H1 (cell line): ENCODE data around the gene CD4. TPM values are rescaled to one million over a fixed set of nuclear protein-coding genes. Genes with fewer than 3 reads are reported as not detected.

ENCODE experiments used
- CTCF ChIA-PET: fragments of 300-600 bp; sonication (Branson Sonifier 250); formaldehyde crosslinking; loops from one replicate; lab custom pipeline; 2021; ENCODE audit not compliant: partially characterized antibody; lab: Charles Lee
- POLR2A ChIA-PET: fragments of 300-600 bp; sonication (Branson Sonifier 250); formaldehyde crosslinking; loops from one replicate; lab custom pipeline; 2021; ENCODE audit warnings: inconsistent platforms; ENCODE audit not compliant: partially characterized antibody; lab: Charles Lee
- DNase-seq, 2 experiments: peaks; one replicate each; pipeline versions ENCODE4 v3.0.0 to v3.0.0-alpha.2; 2010 to 2022; ENCODE audit warnings: low spot score in 2 of 2, low read depth in 1 of 2, mixed read lengths in 1 of 2
- FAIRE-seq: peaks from 2 replicates; lab custom pipeline; 2011; peaks lifted over from hg19 to GRCh38; lab: Jason Lieb, UNC
- H2AFZ ChIP-seq: 2 replicates; pipeline ENCODE4 v1.8.1; 2012; ENCODE audit warnings: low read length, inconsistent platforms
- H2AK5ac ChIP-seq: 2 replicates; pipeline ENCODE4 v1.6.1; 2013; ENCODE audit warnings: low read depth, low read length
- H2BK120ac ChIP-seq: replicated peaks from 2 replicates; pipeline ENCODE3; 2013; ENCODE audit warnings: low read depth, low read length, inconsistent platforms
- H2BK12ac ChIP-seq: 2 replicates; pipeline ENCODE4 v1.6.1; 2013; ENCODE audit warnings: low read depth, low read length
- H2BK15ac ChIP-seq: 2 replicates; pipeline ENCODE4 v1.6.1; 2013; ENCODE audit warnings: low read length
- H2BK20ac ChIP-seq: 2 replicates; pipeline ENCODE4 v1.6.1; 2013; ENCODE audit warnings: low read length
- H2BK5ac ChIP-seq: 2 replicates; pipeline ENCODE4 v1.6.1; 2013; ENCODE audit warnings: low read depth, low read length
- H3K14ac ChIP-seq: 2 replicates; pipeline ENCODE4 v1.6.1; 2013; ENCODE audit warnings: inconsistent platforms; ENCODE audit not compliant: insufficient read length
- H3K18ac ChIP-seq: 2 replicates; pipeline ENCODE4 v1.6.1; 2013; ENCODE audit warnings: low read length; ENCODE audit errors: extremely low read depth
- H3K23ac ChIP-seq: 2 replicates; pipeline ENCODE4 v1.6.1; 2013; ENCODE audit warnings: inconsistent platforms; ENCODE audit not compliant: insufficient read length
- H3K23me2 ChIP-seq: 2 replicates; pipeline ENCODE4 v1.6.1; 2013; ENCODE audit warnings: low read depth, low read length
- H3K27ac ChIP-seq: 2 replicates; pipeline ENCODE4 v1.6.1; 2011; ENCODE audit warnings: low read depth, low read length, inconsistent platforms
- H3K27me3 ChIP-seq, 4 experiments: replicated peaks in 1 of 4; 1 replicate in 1 of 4; 2 replicates in 3 of 4; pipeline versions ENCODE4 v1.6.1 to v1.8.1; 2011 to 2013; ENCODE audit warnings: low read length in 3 of 4, mild to moderate bottlenecking in 3 of 4, inconsistent platforms in 2 of 4, mixed read lengths in 2 of 4, moderate library complexity in 1 of 4; ENCODE audit not compliant: control insufficient read depth in 3 of 4, insufficient read depth in 3 of 4; ENCODE audit errors: extremely low read depth in 1 of 4
- H3K36me3 ChIP-seq, 4 experiments: 2 replicates each; pipeline versions ENCODE4 v1.6.1 to v1.8.1; 2011 to 2013; ENCODE audit warnings: mild to moderate bottlenecking in 4 of 4, low read length in 3 of 4, moderate library complexity in 2 of 4, control low read depth in 1 of 4, inconsistent platforms in 1 of 4; ENCODE audit not compliant: insufficient read depth in 4 of 4, control insufficient read depth in 2 of 4
- H3K4ac ChIP-seq: replicated peaks from 2 replicates; pipeline ENCODE3; 2013; ENCODE audit warnings: low read length, low read depth, mixed read lengths, inconsistent platforms; ENCODE audit not compliant: insufficient read length
- H3K4me1 ChIP-seq, 4 experiments: replicated peaks in 1 of 4; 1 replicate in 1 of 4; 2 replicates in 3 of 4; pipeline versions ENCODE4 v1.6.1 to v1.8.1; 2011 to 2013; ENCODE audit warnings: low read length in 3 of 4, inconsistent platforms in 2 of 4, mixed read lengths in 1 of 4; ENCODE audit not compliant: insufficient read depth in 4 of 4, control insufficient read depth in 3 of 4
- H3K4me2 ChIP-seq, 2 experiments: 2 replicates each; pipeline versions ENCODE4 v1.6.1 to v1.8.1; 2011 to 2013; ENCODE audit warnings: low read depth in 2 of 2, low read length in 2 of 2, control low read depth in 1 of 2, inconsistent platforms in 1 of 2, mild to moderate bottlenecking in 1 of 2; ENCODE audit not compliant: insufficient read depth in 1 of 2
- H3K4me3 ChIP-seq, 4 experiments: fragments of 200-600, 300-600 bp in 1 of 4; sonication (generic), shearing (Covaris generic), sonication (Bioruptor Twin) in 1 of 4; 2 replicates each; pipeline versions ENCODE4 v1.5.1 to v1.8.1; 2011 to 2016; ENCODE audit warnings: low read length in 4 of 4, low read depth in 3 of 4, control low read depth in 2 of 4, inconsistent platforms in 2 of 4, mild to moderate bottlenecking in 2 of 4, mixed read lengths in 1 of 4, moderate library complexity in 1 of 4; ENCODE audit not compliant: insufficient read depth in 2 of 4; ENCODE audit errors: extremely low read depth in 1 of 4
- H3K56ac ChIP-seq: replicated peaks from 2 replicates; pipeline ENCODE3; 2013; ENCODE audit warnings: low read depth, mild to moderate bottlenecking, mixed read lengths, low read length, inconsistent platforms; ENCODE audit not compliant: insufficient read length
- H3K79me1 ChIP-seq: 2 replicates; pipeline ENCODE4 v1.6.1; 2013; ENCODE audit warnings: low read depth, low read length, control low read depth
- H3K79me2 ChIP-seq, 2 experiments: 2 replicates each; pipeline versions ENCODE4 v1.6.1 to v1.8.1; 2012 to 2013; ENCODE audit warnings: low read length in 2 of 2, mild to moderate bottlenecking in 2 of 2, inconsistent platforms in 1 of 2; ENCODE audit not compliant: insufficient read depth in 2 of 2, control insufficient read depth in 1 of 2
- H3K9ac ChIP-seq, 4 experiments: replicated peaks in 1 of 4; 1 replicate in 1 of 4; 2 replicates in 3 of 4; pipeline versions ENCODE4 v1.6.1 to v1.8.1; 2011 to 2013; ENCODE audit warnings: low read depth in 3 of 4, low read length in 3 of 4, control low read depth in 2 of 4, mild to moderate bottlenecking in 2 of 4, moderate library complexity in 2 of 4, inconsistent platforms in 1 of 4; ENCODE audit errors: extremely low read depth in 1 of 4
- H3K9me3 ChIP-seq, 2 experiments: 2 replicates each; pipeline versions ENCODE4 v1.6.1 to v1.8.1; 2012 to 2013; ENCODE audit warnings: mild to moderate bottlenecking in 2 of 2, moderate library complexity in 2 of 2, control low read depth in 1 of 2, inconsistent platforms in 1 of 2, low read depth in 1 of 2, low read length in 1 of 2, mixed read lengths in 1 of 2; ENCODE audit not compliant: insufficient read depth in 2 of 2
- H4K20me1 ChIP-seq, 2 experiments: replicated peaks in 1 of 2; 2 replicates each; pipeline versions ENCODE3 to v1.8.1; 2011 to 2013; ENCODE audit warnings: inconsistent platforms in 2 of 2, low read length in 2 of 2, mild to moderate bottlenecking in 1 of 2; ENCODE audit not compliant: insufficient read depth in 2 of 2, control insufficient read depth in 1 of 2
- H4K5ac ChIP-seq: 2 replicates; pipeline ENCODE4 v1.6.1; 2013; ENCODE audit warnings: low read length, low read depth, mixed read lengths, inconsistent platforms; ENCODE audit not compliant: insufficient read length
- H4K8ac ChIP-seq: 2 replicates; pipeline ENCODE4 v1.8.0; 2013; ENCODE audit warnings: mild to moderate bottlenecking, moderate library complexity, low read length, inconsistent platforms; ENCODE audit not compliant: insufficient read depth; ENCODE audit errors: extremely low read depth
- H4K91ac ChIP-seq: replicated peaks from 2 replicates; pipeline ENCODE3; 2013; ENCODE audit warnings: low read length, mixed read lengths, inconsistent platforms; ENCODE audit not compliant: insufficient read length
- GABPA ChIP-seq: IDR thresholded peaks from 2 replicates; pipeline ENCODE4 v1.6.1; 2011; ENCODE audit warnings: mild to moderate bottlenecking, low read length, moderate library complexity, borderline replicate concordance; ENCODE audit not compliant: insufficient read depth
- RBBP5 ChIP-seq: IDR thresholded peaks from 2 replicates; pipeline ENCODE4 v1.7.1; 2012; ENCODE audit warnings: low read depth, mild to moderate bottlenecking, inconsistent platforms, low read length, moderate library complexity, borderline replicate concordance
- SIN3A ChIP-seq, 2 experiments: IDR thresholded peaks in 1 of 2; conservative IDR thresholded peaks in 1 of 2; 2 replicates each; pipeline ENCODE4 v1.6.1; 2011 to 2012; ENCODE audit warnings: low read length in 2 of 2, improper control_type of control experiment in 1 of 2, low read depth in 1 of 2, mild to moderate bottlenecking in 1 of 2
- TAF1 ChIP-seq: IDR thresholded peaks from 2 replicates; pipeline ENCODE4 v1.6.1; 2011; ENCODE audit warnings: mild to moderate bottlenecking, low read depth, low read length
- TBP ChIP-seq: IDR thresholded peaks from 2 replicates; pipeline ENCODE4 v1.6.1; 2011; ENCODE audit warnings: low read depth, low read length, improper control_type of control experiment
- YY1 ChIP-seq: IDR thresholded peaks from 2 replicates; pipeline ENCODE4 v1.6.1; 2011; ENCODE audit warnings: low read depth, mild to moderate bottlenecking, low read length
- WGBS, 2 experiments: shearing (Covaris generic) in 1 of 2; methylation state at CpG; one replicate each; pipeline versions ENCODE4 v1.1.6 to v1.1.7; 2013 to 2015; ENCODE audit warnings: low lambda C conversion rate in 2 of 2, mixed read lengths in 2 of 2, inconsistent platforms in 1 of 2, low coverage in 1 of 2, missing lambda C conversion rate in 1 of 2; ENCODE audit not compliant: insufficient replicate concordance in 2 of 2, insufficient coverage in 1 of 2, insufficient read length in 1 of 2; ENCODE audit errors: extremely low coverage in 1 of 2, missing lambda C conversion rate in 1 of 2; 5-methylcytosine and 5-hydroxymethylcytosine counted together
- polyA plus RNA-seq, 7 experiments: library from polyadenylated mRNA; depleted of rRNA in 3 of 7; stranded (reverse) in 5 of 7; unstranded in 2 of 7; fragments of >200 nt in 5 of 7; fragments of 200-250 nt in 2 of 7; gene quantifications; 1 replicate in 5 of 7; 2 replicates in 1 of 7; 4 replicates in 1 of 7; pipeline versions ENCODE4 v1.2.1 to v1.2.3, GENCODE V29; 2011 to 2013; ENCODE audit warnings: missing spikeins in 2 of 7, mixed read lengths in 2 of 7
- total RNA-seq: library from RNA; stranded (reverse); fragmentation: NEBNext Ultra II Directional; extraction: Animal tissue kit (Norgen Biotek cat#: 25700); gene quantifications from 2 replicates; pipeline ENCODE4 v1.2.1, GENCODE V29; 2021
- TF ChIP-seq, protein P1 (sequence below), 3 experiments: IDR thresholded peaks; 1 replicate in 2 of 3; 2 replicates in 1 of 3; pipeline versions ENCODE4 v1.5.1 to v1.6.1; 2011; ENCODE audit warnings: low read length in 3 of 3, mild to moderate bottlenecking in 3 of 3, inconsistent platforms in 2 of 3, low read depth in 1 of 3, moderate library complexity in 1 of 3; ENCODE audit not compliant: insufficient read depth in 1 of 3; ENCODE audit errors: control extremely low read depth in 1 of 3

Gene CD4
- total and polyA plus RNA-seq, 2 of the 8 experiments (the other 6 are each of a cell fraction or from before 2014, with no cell fraction given) = 3.4 to 5.1 TPM

DNA sequence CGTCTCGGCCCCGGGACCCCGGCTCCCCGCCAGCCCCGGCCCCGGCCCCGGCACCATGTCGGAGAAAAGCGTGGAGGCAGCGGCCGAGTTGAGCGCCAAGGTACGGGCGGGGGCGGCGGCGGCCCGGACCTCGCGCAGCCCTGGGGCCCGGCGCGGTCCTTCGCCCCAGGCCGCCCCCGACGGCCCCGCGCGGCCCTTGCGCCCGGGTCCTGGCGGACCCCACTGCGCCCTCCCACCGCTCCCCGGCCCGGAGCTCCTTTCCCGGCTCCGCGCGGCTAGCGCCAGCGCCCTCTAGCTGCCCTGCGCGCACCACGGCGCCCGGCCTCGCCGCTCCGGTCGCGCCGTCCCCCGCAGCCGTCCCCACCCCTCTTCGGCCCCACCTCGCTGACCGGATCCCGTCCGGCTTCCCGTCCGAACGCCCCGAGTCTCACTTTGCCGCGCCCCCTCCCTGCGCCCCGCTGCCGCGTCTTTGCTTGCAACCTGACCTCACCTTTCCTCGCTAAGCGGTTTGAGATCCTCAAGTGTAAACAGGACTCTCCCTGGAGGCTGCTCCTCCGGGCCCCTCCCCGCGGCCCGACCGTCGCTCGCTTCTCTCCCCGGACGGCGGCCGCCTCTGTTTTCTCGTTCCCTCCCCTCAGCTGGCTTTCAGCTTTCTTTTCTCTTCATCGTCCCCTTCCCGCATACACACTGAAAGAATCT is 22.5 kb upstream of the CD4 start:
- no peak overlapping the region; the same call in 1 of the 2 replicates for H4K8ac ChIP-seq
- 0 out of 2 replicates have a peak, but pooled peaks have one; percentile 7 for TF ChIP-seq YY1
- TF ChIP-seq, protein P1, sequence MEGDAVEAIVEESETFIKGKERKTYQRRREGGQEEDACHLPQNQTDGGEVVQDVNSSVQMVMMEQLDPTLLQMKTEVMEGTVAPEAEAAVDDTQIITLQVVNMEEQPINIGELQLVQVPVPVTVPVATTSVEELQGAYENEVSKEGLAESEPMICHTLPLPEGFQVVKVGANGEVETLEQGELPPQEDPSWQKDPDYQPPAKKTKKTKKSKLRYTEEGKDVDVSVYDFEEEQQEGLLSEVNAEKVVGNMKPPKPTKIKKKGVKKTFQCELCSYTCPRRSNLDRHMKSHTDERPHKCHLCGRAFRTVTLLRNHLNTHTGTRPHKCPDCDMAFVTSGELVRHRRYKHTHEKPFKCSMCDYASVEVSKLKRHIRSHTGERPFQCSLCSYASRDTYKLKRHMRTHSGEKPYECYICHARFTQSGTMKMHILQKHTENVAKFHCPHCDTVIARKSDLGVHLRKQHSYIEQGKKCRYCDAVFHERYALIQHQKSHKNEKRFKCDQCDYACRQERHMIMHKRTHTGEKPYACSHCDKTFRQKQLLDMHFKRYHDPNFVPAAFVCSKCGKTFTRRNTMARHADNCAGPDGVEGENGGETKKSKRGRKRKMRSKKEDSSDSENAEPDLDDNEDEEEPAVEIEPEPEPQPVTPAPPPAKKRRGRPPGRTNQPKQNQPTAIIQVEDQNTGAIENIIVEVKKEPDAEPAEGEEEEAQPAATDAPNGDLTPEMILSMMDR (IDR thresholded peaks at IDR 0.05; ENCODE audit: control extremely low read depth in 1 of 3, insufficient read depth in 1 of 3, low read depth in 1 of 3, low read length in 3 of 3) = peak in 2 of 3 experiments; percentile 59 to 74; a peak in 3 of 4 replicates
- TF ChIP-seq TAF1 = peak; percentile 47
- TF ChIP-seq RBBP5 = peak; percentile 47; the same call in 1 of the 2 replicates
- peak; percentile 47; the same call in 1 of the 2 replicates for TF ChIP-seq GABPA
- peak; percentile 31 to 65; a peak in 1 of 4 replicates for TF ChIP-seq SIN3A (conservative IDR thresholded peaks at IDR 0.05 in 1 of 2, IDR thresholded peaks at IDR 0.05 in 1 of 2; ENCODE audit: low read depth in 1 of 2, low read length in 2 of 2)
- 0 out of 2 replicates have a peak, but pooled peaks have one; percentile 18 for TF ChIP-seq TBP

More for the DNA sequence above, 22.5 kb upstream of the CD4 start:
- Histone ChIP-seq H3K4ac (peak overlapping the region; percentile 9), H3K14ac (no peak overlapping the region), H3K56ac (peak overlapping the region; percentile 50), H2AK5ac (no peak overlapping the region), H3K9ac (peak overlapping the region; percentile 51 to 89 (median 60); a peak in 6 of 7 replicates), H3K23ac (no peak overlapping the region), H4K91ac (no peak overlapping the region), H3K18ac (peak overlapping the region; percentile 60; the same call in 1 of the 2 replicates), H3K4me1 (peaks cover 11 to 32% (median 20%) of the 10 kb centered on the region in 4 experiments), H2BK5ac (no peak overlapping the region), H2BK20ac (no peak overlapping the region), H2BK120ac (no peak overlapping the region), H3K79me1 (0 out of 2 replicates have a peak, but pooled peaks cover 2% of the 10 kb centered on the region), H2BK15ac (no peak overlapping the region), H3K79me2 (peaks cover 4 to 25% of the 10 kb centered on the region in 2 experiments; a peak in 2 of 4 replicates), H4K5ac (no peak overlapping the region), H2AFZ (no peak overlapping the region), H3K4me3 (peak overlapping the region; percentile 83 to 98 (median 87)), H3K4me2 (peak overlapping the region; percentile 88 to 100), H3K36me3 (peaks cover 0 to 21% (median 5%) of the 10 kb centered on the region in 4 experiments; a peak in 6 of 8 replicates), H4K20me1 (peaks cover 6 to 19% of the 10 kb centered on the region in 2 experiments), H3K27me3 (no peaks in the 10 kb centered on the region; a peak in 1 of 7 replicates), H2BK12ac (0 out of 2 replicates have a peak overlapping the region, but pooled peaks have one; percentile 17), H3K23me2 (peaks cover 13% of the 10 kb centered on the region), H3K27ac (no peak overlapping the region), H3K9me3 (no peaks in the 10 kb centered on the region)
- DNase-seq (peak in 1 of 2 experiments; percentile 85), FAIRE-seq (no peak)
- POLR2A ChIA-PET = interaction anchor here (0.7 to 11.6 kb wide), 24 partner anchors 9 to 231 kb away, joined by 3 to 151 read pairs (median 4); partner anchors contain the start of genes CD4, CDCA3, GPR162 and MLF2
- CTCF ChIA-PET = interaction anchor here (0.7 to 29.6 kb wide), 11 partner anchors 8 to 153 kb away, joined by 3 to 532 read pairs (median 4); partner anchors contain the start of genes GNB3, GPR162, MLF2 and P3H3
- 4% methylated on average over 24 of the region's 88 CpGs; no CpG with 5 or more reads in 1 of the 2 experiments for WGBS, 2 experiments
